ENCODE data around the gene LYSET. TPM values are rescaled to one million over a fixed set of nuclear protein-coding genes. Genes with fewer than 3 reads are reported as not detected.
A peak's percentile ranks its signal among the peaks of the same experiment; 100 is the strongest.

Gene LYSET
- total and polyA plus RNA-seq, 9 of the 15 experiments (the other 6 are each of a cell fraction or from before 2014, with no cell fraction given): 7.6 to 36.6 (median 15.9) TPM

GRCh38 chr14:93228550-93228949, 43.4 kb downstream of the LYSET start (continued):
- TF ChIP-seq, protein P1, sequence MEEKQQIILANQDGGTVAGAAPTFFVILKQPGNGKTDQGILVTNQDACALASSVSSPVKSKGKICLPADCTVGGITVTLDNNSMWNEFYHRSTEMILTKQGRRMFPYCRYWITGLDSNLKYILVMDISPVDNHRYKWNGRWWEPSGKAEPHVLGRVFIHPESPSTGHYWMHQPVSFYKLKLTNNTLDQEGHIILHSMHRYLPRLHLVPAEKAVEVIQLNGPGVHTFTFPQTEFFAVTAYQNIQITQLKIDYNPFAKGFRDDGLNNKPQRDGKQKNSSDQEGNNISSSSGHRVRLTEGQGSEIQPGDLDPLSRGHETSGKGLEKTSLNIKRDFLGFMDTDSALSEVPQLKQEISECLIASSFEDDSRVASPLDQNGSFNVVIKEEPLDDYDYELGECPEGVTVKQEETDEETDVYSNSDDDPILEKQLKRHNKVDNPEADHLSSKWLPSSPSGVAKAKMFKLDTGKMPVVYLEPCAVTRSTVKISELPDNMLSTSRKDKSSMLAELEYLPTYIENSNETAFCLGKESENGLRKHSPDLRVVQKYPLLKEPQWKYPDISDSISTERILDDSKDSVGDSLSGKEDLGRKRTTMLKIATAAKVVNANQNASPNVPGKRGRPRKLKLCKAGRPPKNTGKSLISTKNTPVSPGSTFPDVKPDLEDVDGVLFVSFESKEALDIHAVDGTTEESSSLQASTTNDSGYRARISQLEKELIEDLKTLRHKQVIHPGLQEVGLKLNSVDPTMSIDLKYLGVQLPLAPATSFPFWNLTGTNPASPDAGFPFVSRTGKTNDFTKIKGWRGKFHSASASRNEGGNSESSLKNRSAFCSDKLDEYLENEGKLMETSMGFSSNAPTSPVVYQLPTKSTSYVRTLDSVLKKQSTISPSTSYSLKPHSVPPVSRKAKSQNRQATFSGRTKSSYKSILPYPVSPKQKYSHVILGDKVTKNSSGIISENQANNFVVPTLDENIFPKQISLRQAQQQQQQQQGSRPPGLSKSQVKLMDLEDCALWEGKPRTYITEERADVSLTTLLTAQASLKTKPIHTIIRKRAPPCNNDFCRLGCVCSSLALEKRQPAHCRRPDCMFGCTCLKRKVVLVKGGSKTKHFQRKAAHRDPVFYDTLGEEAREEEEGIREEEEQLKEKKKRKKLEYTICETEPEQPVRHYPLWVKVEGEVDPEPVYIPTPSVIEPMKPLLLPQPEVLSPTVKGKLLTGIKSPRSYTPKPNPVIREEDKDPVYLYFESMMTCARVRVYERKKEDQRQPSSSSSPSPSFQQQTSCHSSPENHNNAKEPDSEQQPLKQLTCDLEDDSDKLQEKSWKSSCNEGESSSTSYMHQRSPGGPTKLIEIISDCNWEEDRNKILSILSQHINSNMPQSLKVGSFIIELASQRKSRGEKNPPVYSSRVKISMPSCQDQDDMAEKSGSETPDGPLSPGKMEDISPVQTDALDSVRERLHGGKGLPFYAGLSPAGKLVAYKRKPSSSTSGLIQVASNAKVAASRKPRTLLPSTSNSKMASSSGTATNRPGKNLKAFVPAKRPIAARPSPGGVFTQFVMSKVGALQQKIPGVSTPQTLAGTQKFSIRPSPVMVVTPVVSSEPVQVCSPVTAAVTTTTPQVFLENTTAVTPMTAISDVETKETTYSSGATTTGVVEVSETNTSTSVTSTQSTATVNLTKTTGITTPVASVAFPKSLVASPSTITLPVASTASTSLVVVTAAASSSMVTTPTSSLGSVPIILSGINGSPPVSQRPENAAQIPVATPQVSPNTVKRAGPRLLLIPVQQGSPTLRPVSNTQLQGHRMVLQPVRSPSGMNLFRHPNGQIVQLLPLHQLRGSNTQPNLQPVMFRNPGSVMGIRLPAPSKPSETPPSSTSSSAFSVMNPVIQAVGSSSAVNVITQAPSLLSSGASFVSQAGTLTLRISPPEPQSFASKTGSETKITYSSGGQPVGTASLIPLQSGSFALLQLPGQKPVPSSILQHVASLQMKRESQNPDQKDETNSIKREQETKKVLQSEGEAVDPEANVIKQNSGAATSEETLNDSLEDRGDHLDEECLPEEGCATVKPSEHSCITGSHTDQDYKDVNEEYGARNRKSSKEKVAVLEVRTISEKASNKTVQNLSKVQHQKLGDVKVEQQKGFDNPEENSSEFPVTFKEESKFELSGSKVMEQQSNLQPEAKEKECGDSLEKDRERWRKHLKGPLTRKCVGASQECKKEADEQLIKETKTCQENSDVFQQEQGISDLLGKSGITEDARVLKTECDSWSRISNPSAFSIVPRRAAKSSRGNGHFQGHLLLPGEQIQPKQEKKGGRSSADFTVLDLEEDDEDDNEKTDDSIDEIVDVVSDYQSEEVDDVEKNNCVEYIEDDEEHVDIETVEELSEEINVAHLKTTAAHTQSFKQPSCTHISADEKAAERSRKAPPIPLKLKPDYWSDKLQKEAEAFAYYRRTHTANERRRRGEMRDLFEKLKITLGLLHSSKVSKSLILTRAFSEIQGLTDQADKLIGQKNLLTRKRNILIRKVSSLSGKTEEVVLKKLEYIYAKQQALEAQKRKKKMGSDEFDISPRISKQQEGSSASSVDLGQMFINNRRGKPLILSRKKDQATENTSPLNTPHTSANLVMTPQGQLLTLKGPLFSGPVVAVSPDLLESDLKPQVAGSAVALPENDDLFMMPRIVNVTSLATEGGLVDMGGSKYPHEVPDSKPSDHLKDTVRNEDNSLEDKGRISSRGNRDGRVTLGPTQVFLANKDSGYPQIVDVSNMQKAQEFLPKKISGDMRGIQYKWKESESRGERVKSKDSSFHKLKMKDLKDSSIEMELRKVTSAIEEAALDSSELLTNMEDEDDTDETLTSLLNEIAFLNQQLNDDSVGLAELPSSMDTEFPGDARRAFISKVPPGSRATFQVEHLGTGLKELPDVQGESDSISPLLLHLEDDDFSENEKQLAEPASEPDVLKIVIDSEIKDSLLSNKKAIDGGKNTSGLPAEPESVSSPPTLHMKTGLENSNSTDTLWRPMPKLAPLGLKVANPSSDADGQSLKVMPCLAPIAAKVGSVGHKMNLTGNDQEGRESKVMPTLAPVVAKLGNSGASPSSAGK (IDR thresholded peaks at IDR 0.05): no peak
- no peak for TF ChIP-seq FIP1L1 (IDR thresholded peaks at IDR 0.05; ENCODE audit: low read depth, low read length, poor library complexity, severe bottlenecking)
- TF ChIP-seq ZBTB7A (IDR thresholded peaks at IDR 0.05; ENCODE audit: borderline replicate concordance, control insufficient read depth, low read depth, low read length): no peak
- no peak for TF ChIP-seq ARHGAP35 (IDR thresholded peaks at IDR 0.05; ENCODE audit: partially characterized antibody)
- TF ChIP-seq ZNF77 (CRISPR knock-in tag; IDR thresholded peaks at IDR 0.05): no peak
- peak; percentile 25; the same call in 1 of the 2 replicates for TF ChIP-seq MAFG (tag; conservative IDR thresholded peaks at IDR 0.05)
- TF ChIP-seq SIN3A (IDR thresholded peaks at IDR 0.05; ENCODE audit: borderline replicate concordance in 2 of 2, control insufficient read depth in 1 of 2, low read depth in 2 of 2, low read length in 2 of 2): no peak
- no peak for TF ChIP-seq DLX4 (CRISPR knock-in tag; IDR thresholded peaks at IDR 0.05)
- no peak for TF ChIP-seq ADNP (tag; IDR thresholded peaks at IDR 0.05)
- TF ChIP-seq BRF2 (IDR thresholded peaks at IDR 0.05; ENCODE audit: borderline replicate concordance, insufficient read depth, insufficient read length): no peak
- no peak for TF ChIP-seq ZNF696 (CRISPR knock-in tag; conservative IDR thresholded peaks at IDR 0.05)
- TF ChIP-seq ZBTB33 (CRISPR knock-in tag; IDR thresholded peaks at IDR 0.05): no peak
- no peak for TF ChIP-seq SMARCA4 (IDR thresholded peaks at IDR 0.05)

Data from K562 (cell line).